Measurements from ENCODE around the gene CLTCL1. TPM values are rescaled to one million over a fixed set of nuclear protein-coding genes. Genes with fewer than 3 reads are reported as not detected.

The CLTCL1 gene
- total and polyA plus RNA-seq, 9 of the 15 experiments (the other 6 are each of a cell fraction or from before 2014, with no cell fraction given) = 1.1 to 11.7 (median 5.0) TPM

DNA sequence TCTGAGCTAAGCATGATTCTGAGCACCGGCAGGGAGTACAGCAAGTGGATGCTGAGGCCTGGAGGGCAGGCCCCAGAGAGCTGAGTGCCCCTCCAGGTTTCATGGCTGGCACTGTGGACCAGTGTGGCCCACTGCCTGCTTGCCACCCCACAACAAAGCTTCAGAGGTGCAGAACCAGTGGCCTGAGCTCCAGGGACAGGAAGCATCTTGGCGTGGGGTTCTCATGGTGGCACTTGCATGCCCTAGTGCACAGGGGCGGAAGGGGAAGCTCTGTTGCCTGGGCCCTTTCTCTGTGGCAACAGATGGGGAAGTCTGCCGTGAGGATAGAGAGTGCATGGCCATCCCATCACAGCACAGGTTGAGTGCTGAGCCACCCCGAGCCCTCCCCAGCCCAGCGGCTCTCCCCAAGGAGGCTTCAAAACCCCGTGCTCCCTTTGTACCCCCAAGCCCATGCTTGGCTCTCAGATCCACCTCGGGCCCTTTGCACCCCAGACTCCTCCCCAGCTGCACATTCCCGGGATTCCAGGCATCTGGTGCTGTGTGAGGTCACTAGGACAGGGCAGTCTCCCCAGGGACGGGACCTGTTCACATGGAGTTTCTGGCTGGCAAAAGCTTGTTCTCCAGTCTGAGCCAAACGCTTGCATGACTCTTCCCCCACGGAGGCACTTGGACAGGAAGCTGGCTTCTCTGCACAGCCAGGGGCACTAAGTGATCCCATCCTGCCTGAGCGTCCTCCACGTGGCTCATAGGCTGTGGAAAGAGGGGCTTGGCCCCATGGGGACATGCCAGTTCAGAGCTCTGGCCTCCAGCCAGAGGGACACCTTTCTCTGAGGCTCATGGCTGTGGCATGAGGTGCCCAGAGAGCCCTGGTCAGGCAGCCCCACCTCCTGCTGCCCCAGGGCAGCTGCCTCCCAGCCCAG is 117.2 kb downstream of the CLTCL1 start (continued):
- TF ChIP-seq CREB1 (IDR thresholded peaks at IDR 0.05) (no peak), CREB1 (CRISPR knock-in tag; IDR thresholded peaks at IDR 0.05) (no peak), TBL1XR1 (IDR thresholded peaks at IDR 0.05; ENCODE audit: low read length in 2 of 2) (0 out of 4 replicates have a peak, but pooled peaks of 1 of the 2 experiments have one; percentile 38), NRF1 (conservative IDR thresholded peaks at IDR 0.05 in 1 of 2, IDR thresholded peaks at IDR 0.05 in 1 of 2) (no peak), SMARCC2 (IDR thresholded peaks at IDR 0.05; ENCODE audit: low read depth) (no peak), ZNF695 (CRISPR knock-in tag; IDR thresholded peaks at IDR 0.05) (peak; percentile 4; the same call in 1 of the 2 replicates), XRCC4 (IDR thresholded peaks at IDR 0.05; ENCODE audit: extremely low read depth, insufficient read depth, insufficient read length) (no peak), ZNF212 (CRISPR knock-in tag; IDR thresholded peaks at IDR 0.05) (0 out of 2 replicates have a peak, but pooled peaks have one; percentile 64), PHB2 (IDR thresholded peaks at IDR 0.05; ENCODE audit: low read depth) (no peak), TAL1 (IDR thresholded peaks at IDR 0.05) (no peak), ZNF324 (CRISPR knock-in tag; IDR thresholded peaks at IDR 0.05) (peak; percentile 50; the same call in 1 of the 2 replicates), ZNF408 (CRISPR knock-in tag; IDR thresholded peaks at IDR 0.05; ENCODE audit: low read depth) (no peak), TAF7 (tag; IDR thresholded peaks at IDR 0.05) (no peak), ELF1 (tag; IDR thresholded peaks at IDR 0.05) (no peak), MIER1 (IDR thresholded peaks at IDR 0.05; ENCODE audit: low read depth) (no peak), POLR2G (IDR thresholded peaks at IDR 0.05; ENCODE audit: low read depth, low read length) (no peak), FOXK2 (conservative IDR thresholded peaks at IDR 0.05 in 1 of 2, IDR thresholded peaks at IDR 0.05 in 1 of 2; ENCODE audit: low read depth in 2 of 2) (no peak), TCF3 (CRISPR knock-in tag; IDR thresholded peaks at IDR 0.05) (no peak), ZNF146 (CRISPR knock-in tag; IDR thresholded peaks at IDR 0.05; ENCODE audit: unreplicated experiment) (no peak)
- TF ChIP-seq, protein P1, sequence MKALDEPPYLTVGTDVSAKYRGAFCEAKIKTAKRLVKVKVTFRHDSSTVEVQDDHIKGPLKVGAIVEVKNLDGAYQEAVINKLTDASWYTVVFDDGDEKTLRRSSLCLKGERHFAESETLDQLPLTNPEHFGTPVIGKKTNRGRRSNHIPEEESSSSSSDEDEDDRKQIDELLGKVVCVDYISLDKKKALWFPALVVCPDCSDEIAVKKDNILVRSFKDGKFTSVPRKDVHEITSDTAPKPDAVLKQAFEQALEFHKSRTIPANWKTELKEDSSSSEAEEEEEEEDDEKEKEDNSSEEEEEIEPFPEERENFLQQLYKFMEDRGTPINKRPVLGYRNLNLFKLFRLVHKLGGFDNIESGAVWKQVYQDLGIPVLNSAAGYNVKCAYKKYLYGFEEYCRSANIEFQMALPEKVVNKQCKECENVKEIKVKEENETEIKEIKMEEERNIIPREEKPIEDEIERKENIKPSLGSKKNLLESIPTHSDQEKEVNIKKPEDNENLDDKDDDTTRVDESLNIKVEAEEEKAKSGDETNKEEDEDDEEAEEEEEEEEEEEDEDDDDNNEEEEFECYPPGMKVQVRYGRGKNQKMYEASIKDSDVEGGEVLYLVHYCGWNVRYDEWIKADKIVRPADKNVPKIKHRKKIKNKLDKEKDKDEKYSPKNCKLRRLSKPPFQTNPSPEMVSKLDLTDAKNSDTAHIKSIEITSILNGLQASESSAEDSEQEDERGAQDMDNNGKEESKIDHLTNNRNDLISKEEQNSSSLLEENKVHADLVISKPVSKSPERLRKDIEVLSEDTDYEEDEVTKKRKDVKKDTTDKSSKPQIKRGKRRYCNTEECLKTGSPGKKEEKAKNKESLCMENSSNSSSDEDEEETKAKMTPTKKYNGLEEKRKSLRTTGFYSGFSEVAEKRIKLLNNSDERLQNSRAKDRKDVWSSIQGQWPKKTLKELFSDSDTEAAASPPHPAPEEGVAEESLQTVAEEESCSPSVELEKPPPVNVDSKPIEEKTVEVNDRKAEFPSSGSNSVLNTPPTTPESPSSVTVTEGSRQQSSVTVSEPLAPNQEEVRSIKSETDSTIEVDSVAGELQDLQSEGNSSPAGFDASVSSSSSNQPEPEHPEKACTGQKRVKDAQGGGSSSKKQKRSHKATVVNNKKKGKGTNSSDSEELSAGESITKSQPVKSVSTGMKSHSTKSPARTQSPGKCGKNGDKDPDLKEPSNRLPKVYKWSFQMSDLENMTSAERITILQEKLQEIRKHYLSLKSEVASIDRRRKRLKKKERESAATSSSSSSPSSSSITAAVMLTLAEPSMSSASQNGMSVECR (CRISPR knock-in tag; IDR thresholded peaks at IDR 0.05) = no peak
- TF ChIP-seq, protein P2, sequence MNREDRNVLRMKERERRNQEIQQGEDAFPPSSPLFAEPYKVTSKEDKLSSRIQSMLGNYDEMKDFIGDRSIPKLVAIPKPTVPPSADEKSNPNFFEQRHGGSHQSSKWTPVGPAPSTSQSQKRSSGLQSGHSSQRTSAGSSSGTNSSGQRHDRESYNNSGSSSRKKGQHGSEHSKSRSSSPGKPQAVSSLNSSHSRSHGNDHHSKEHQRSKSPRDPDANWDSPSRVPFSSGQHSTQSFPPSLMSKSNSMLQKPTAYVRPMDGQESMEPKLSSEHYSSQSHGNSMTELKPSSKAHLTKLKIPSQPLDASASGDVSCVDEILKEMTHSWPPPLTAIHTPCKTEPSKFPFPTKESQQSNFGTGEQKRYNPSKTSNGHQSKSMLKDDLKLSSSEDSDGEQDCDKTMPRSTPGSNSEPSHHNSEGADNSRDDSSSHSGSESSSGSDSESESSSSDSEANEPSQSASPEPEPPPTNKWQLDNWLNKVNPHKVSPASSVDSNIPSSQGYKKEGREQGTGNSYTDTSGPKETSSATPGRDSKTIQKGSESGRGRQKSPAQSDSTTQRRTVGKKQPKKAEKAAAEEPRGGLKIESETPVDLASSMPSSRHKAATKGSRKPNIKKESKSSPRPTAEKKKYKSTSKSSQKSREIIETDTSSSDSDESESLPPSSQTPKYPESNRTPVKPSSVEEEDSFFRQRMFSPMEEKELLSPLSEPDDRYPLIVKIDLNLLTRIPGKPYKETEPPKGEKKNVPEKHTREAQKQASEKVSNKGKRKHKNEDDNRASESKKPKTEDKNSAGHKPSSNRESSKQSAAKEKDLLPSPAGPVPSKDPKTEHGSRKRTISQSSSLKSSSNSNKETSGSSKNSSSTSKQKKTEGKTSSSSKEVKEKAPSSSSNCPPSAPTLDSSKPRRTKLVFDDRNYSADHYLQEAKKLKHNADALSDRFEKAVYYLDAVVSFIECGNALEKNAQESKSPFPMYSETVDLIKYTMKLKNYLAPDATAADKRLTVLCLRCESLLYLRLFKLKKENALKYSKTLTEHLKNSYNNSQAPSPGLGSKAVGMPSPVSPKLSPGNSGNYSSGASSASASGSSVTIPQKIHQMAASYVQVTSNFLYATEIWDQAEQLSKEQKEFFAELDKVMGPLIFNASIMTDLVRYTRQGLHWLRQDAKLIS (CRISPR knock-in tag; IDR thresholded peaks at IDR 0.05) = no peak
